HG03095 (cell line): ENCODE measurements around the gene TMEM30A.

Experiments
- ATAC-seq: cut with Tn5 transposase; IDR thresholded peaks from one replicate; pipeline ENCODE4 v1.9.1; 2021; ENCODE audit warnings: moderate library complexity; ENCODE audit not compliant: unreplicated experiment

TMEM30A gene

GRCh38 chr6:75292555-75292954, 8.0 kb upstream of the TMEM30A start:
- no peak for ATAC-seq

GRCh38 chr6:75291744-75292143, 7.2 kb upstream of the TMEM30A start:
- ATAC-seq = no peak

- no peak for ATAC-seq
Observed at GRCh38 chr6:75291331-75291730, 6.7 kb upstream of the TMEM30A start.

- ATAC-seq = no peak
Observed at GRCh38 chr6:75290136-75290945, 5.7 kb upstream of the TMEM30A start.

- no peak for ATAC-seq
Observed at GRCh38 chr6:75288023-75288422, 3.4 kb upstream of the TMEM30A start.

GRCh38 chr6:75287424-75287823, 2.8 kb upstream of the TMEM30A start:
- ATAC-seq = no peak

- no peak for ATAC-seq
Observed at GRCh38 chr6:75286955-75287354, 2.4 kb upstream of the TMEM30A start.

- no peak for ATAC-seq
Observed at GRCh38 chr6:75285283-75285639, 669 bp upstream of the TMEM30A start.

GRCh38 chr6:75283907-75284631, 523 bp downstream of the TMEM30A start:
- ATAC-seq = no peak

- ATAC-seq = no peak
Observed at GRCh38 chr6:75282706-75283105, 1.9 kb downstream of the TMEM30A start.

- ATAC-seq = no peak
Observed at GRCh38 chr6:75281653-75282052, 2.9 kb downstream of the TMEM30A start.

- no peak for ATAC-seq
Observed at GRCh38 chr6:75280131-75280855, 4.3 kb downstream of the TMEM30A start.

GRCh38 chr6:75279418-75279817, 5.2 kb downstream of the TMEM30A start:
- ATAC-seq = no peak

- no peak for ATAC-seq
Observed at GRCh38 chr6:75278474-75279077, 6.0 kb downstream of the TMEM30A start.

- ATAC-seq = no peak
Observed at GRCh38 chr6:75275067-75275466, 9.5 kb downstream of the TMEM30A start.

GRCh38 chr6:75273009-75273408, 11.6 kb downstream of the TMEM30A start:
- ATAC-seq = no peak

GRCh38 chr6:75272145-75272840, 12.3 kb downstream of the TMEM30A start:
- ATAC-seq = no peak

- no peak for ATAC-seq
Observed at GRCh38 chr6:75268988-75269354, 15.6 kb downstream of the TMEM30A start.

GRCh38 chr6:75268121-75268987, 16.2 kb downstream of the TMEM30A start:
- ATAC-seq = no peak

- no peak for ATAC-seq
Observed at GRCh38 chr6:75267461-75267860, 17.1 kb downstream of the TMEM30A start.
